Activated CD8-positive, alpha-beta memory T cell treated with anti-CD3 and anti-CD28 coated beads, Interleukin-2, amount 50 U/mL, for 24 hours (primary cell): ENCODE data around the gene FOXL2NB.

Source experiments
- DNase-seq: peaks from one replicate; pipeline ENCODE4 v3.0.0-alpha.2; 2020; ENCODE audit errors: extremely low read depth

The FOXL2NB gene

DNA sequence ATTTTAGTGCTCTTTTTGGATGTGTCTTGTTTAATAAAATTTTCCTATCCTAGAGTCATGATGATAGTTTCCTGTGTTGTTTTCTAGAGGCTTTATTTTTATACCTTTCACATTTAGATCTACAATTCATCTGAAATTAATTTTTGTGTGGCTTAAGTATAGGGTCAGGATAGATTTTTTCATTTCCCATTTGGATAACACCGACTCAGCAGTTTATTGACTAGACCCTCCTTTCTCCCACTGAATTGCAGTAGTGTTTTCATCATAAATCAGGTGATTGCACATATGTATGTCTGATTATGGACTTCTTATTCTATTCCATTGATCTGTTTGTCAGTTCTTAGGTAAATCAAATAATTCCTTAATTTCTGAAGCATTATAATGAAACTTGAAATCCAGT, 48.7 kb downstream of the FOXL2NB start:
- no peak for DNase-seq
